Raji (cell line): Measurements from ENCODE around the gene NDUFB10.

Source experiments
- POLR2A ChIP-seq: IDR thresholded peaks from 2 replicates; pipeline ENCODE4 v1.6.1; 2011; ENCODE audit warnings: low read depth, low read length, control low read depth; ENCODE audit not compliant: insufficient read depth

NDUFB10 gene

DNA sequence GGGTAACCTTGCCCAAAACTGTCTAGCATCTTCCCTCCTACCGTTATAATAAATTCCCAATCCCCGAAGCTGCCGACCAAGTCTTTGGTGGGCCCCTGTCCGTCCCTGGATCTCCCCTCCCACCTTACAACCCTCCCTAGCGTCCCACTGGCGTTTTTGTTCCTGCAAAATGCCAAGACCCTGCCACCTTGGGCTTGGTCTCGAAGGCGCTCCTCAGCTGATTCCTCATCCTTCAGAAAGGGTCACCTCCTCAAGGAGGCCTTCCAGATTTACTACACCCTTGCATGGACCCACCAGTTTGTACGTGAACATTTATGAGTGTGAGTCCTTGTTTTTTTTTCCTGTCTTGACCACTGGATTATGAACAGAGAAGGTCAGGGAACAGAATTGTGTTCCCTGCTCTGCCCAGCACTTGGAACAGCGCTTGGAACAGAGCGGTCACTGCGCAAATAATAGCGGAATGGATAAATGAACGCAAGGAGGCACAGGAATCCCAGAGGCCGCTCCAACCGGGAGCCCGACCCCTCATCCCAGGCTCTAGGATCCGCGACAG lies 23.7 kb downstream of the NDUFB10 start:
- TF ChIP-seq POLR2A = no peak

- peak; percentile 75 for TF ChIP-seq POLR2A
Measured at GRCh38 chr16:1983544-1984346, 24.4 kb downstream of the NDUFB10 start, which contains the start of gene GFER. GFER (plus strand) TSS chr16:1984193; CDS start chr16:1984219, 26 bp downstream.

- TF ChIP-seq POLR2A = no peak
Measured at GRCh38 chr16:1984347-1985225, 25.2 kb downstream of the NDUFB10 start.

DNA sequence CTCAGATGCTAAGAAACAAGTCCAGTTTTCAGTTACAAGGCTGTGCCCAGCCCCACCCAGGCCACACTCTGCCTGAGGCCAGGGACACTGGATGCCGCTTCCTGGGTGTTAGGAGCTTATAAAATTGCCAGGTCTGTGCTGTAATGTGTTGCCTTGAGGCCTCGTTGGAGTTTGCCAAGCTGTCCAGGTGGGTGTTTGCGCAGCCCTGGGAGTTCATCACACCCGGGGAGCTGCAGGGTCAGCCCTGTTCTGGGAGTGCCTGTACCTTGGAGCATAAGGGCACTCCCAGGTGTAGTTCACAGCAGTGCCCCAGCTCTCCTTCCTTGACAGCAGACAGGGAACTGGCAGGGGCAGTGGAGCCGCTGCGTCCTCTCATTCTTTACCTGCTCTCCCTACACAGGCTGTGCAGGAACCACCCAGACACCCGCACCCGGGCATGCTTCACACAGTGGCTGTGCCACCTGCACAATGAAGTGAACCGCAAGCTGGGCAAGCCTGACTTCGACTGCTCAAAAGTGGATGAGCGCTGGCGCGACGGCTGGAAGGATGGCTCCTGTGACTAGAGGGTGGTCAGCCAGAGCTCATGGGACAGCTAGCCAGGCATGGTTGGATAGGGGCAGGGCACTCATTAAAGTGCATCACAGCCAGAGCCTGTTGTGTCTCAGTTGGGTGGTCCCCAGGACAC lies 26.3 kb downstream of the NDUFB10 start:
- TF ChIP-seq POLR2A = no peak

GRCh38 chr16:1987198-1987597 lies 27.9 kb downstream of the NDUFB10 start:
- TF ChIP-seq POLR2A = 0 out of 2 replicates have a peak, but pooled peaks have one; percentile 28

DNA sequence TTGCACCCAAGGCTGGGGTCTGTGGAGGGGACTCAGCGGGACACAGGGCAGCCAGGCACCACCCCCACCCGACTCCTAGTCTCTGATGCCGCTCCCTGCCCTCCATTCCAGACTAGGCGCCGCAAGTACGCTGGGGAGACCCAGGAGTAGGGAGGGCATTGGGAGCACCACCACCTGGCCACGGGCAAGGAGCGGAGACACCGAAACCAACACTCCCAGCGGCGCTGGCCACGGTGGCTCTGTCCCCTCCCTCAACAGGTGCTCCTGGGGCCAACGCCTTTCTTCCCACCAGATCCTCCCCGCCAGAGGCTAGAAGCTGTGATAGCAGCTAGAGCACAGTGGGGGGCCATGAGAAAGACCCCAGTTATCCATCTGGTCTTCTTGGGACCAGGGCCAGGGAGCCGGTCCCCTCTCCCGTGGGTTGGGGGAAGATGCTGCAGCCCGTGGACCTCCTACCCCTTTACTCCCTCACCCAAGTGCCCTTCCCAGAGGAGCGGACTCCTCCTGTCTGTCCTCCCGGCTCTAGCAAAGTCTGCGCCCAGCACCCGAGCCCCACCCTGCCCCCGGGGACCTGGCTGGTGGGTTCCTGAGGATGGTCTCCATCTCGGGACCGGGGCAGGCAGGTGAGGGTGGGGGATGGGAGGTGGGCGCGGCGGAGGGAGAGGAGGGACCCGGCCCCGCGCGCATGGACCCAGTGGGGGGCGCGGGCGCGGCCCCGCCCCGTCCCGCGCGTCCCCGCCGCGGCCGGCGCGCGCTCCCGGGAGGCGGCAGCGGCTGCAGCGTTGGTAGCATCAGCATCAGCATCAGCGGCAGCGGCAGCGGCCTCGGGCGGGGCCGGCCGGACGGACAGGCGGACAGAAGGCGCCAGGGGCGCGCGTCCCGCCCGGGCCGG lies 30.1 kb downstream of the NDUFB10 start, which contains the start of gene SYNGR3:
SYNGR3 (plus strand) TSS at position 762 of the 892 bp plus-strand sequence. CDS start 133 bp downstream, outside the sequence.
- TF ChIP-seq POLR2A = no peak

DNA sequence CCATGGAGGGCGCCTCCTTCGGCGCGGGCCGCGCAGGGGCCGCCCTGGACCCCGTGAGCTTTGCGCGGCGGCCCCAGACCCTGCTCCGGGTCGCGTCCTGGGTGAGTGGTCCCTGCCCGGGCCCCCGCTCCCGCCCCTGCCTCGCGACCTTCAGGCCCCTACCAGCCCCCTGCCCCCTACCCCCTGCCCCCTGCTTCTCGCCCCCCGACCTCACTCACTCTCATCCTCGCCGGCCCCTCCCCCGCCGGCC lies 30.7 kb downstream of the NDUFB10 start:
- TF ChIP-seq POLR2A = no peak

DNA sequence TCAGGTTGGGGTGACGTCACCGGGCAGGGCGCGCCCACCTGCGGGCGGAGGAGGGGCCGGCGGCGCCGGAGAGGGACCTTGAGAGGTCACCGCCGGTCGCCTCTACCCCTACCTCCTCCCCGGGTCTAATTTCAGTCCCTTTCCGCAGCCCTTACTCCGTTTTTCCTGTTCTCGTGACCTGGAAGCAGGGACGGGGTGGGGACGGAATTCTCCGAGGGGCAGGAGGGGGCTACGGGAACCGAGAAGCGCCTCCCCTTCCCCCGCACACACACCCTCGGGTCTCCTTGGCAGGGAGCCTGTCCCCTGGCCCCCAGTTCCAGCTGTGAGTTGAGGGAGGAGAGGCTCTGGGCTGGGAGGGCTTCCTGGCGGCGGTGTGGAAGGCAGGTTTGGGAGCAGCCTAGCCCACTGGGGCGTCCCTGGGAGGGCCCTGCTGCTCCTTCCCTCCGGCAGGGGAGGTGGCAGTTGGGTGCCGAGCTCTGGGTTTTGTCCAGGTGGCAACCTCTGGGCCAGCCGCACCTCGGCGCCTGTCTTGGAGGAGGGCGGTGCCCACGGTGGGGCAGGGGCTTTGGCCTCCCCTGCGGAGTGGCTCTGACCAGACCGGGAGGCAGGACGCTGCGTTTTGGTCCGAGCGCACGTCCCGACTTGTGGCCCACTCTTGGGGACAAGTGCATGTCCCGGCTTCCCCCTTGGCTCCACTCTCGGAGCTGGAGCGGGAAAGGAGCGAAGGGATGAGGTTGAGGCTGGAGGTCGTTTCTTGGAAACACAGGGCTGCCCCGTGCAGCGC lies 31.2 kb downstream of the NDUFB10 start:
- peak; percentile 59 for TF ChIP-seq POLR2A

- TF ChIP-seq POLR2A = peak; percentile 74
Measured at GRCh38 chr16:1991135-1991551, 31.8 kb downstream of the NDUFB10 start.

DNA sequence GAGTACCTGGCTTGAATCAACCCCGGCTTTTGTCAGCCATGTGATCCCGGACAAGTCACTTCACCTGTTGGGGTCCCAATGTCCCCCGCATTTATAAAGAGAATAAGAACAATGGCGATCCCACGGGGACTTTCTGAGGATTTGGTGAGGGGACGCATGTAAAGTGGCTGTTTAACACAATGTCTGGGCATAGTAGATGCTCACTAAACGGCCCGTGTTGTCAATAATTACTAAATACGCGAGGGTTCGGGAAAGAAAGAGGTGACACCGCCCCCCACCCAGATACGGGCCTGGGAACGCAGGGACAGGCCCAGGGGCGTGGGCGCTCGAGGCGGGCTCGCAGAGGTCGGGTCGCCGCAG lies 32.2 kb downstream of the NDUFB10 start:
- TF ChIP-seq POLR2A = no peak

GRCh38 chr16:1991948-1992703 lies 32.8 kb downstream of the NDUFB10 start:
- peak; percentile 63 for TF ChIP-seq POLR2A

GRCh38 chr16:1992704-1993317 lies 33.5 kb downstream of the NDUFB10 start:
- TF ChIP-seq POLR2A = no peak

GRCh38 chr16:1993731-1994131 lies 34.4 kb downstream of the NDUFB10 start:
- peak; percentile 25; the same call in 1 of the 2 replicates for TF ChIP-seq POLR2A
